OCI-LY1 (cell line): ENCODE results near the gene CPEB1.

Source experiments
- H2AFZ ChIP-seq: fragments of 200-600 bp; sonication (generic), shearing (Covaris generic); 2 replicates; pipeline ENCODE4 v1.6.0; 2014; ENCODE audit warnings: antibody characterized with exemption, mild to moderate bottlenecking, low read length
- H3F3A ChIP-seq: fragments of 200-600 bp; sonication (generic), shearing (Covaris generic); 2 replicates; pipeline ENCODE4 v1.6.0; 2014; ENCODE audit warnings: mild to moderate bottlenecking, antibody characterized with exemption, low read length, moderate library complexity; ENCODE audit not compliant: insufficient read depth
- H3K27ac ChIP-seq: fragments of 200-600 bp; sonication (generic); 2 replicates; pipeline ENCODE4 v1.5.1; 2014; ENCODE audit warnings: low read length, mixed run types, mild to moderate bottlenecking, low read depth; ENCODE audit not compliant: poor library complexity, severe bottlenecking
- H3K27me3 ChIP-seq: fragments of 200-600 bp; sonication (generic); 2 replicates; pipeline ENCODE4 v1.6.0; 2014; ENCODE audit warnings: antibody characterized with exemption, mild to moderate bottlenecking, low read length, moderate library complexity; ENCODE audit not compliant: insufficient read depth
- H3K36me3 ChIP-seq: fragments of 200-600 bp; sonication (generic); 2 replicates; pipeline ENCODE4 v1.6.1; 2014; ENCODE audit warnings: mild to moderate bottlenecking, antibody characterized with exemption, low read length, moderate library complexity, mixed read lengths; ENCODE audit not compliant: insufficient read depth
- H3K4me1 ChIP-seq: fragments of 200-600 bp; sonication (generic); 2 replicates; pipeline ENCODE4 v1.5.1; 2014; ENCODE audit warnings: mild to moderate bottlenecking, low read length, moderate library complexity; ENCODE audit not compliant: insufficient read depth, severe bottlenecking
- H3K4me2 ChIP-seq: fragments of 200-600 bp; sonication (generic), shearing (Covaris generic); 2 replicates; pipeline ENCODE4 v1.6.1; 2014; ENCODE audit warnings: low read length
- H3K4me3 ChIP-seq: fragments of 200-600 bp; sonication (generic); 2 replicates; pipeline ENCODE4 v1.5.1; 2014; ENCODE audit warnings: low read length, low read depth, mild to moderate bottlenecking, mixed read lengths; ENCODE audit not compliant: poor library complexity, severe bottlenecking
- H3K79me2 ChIP-seq: fragments of 200-600 bp; shearing (Covaris generic); 2 replicates; pipeline ENCODE4 v1.6.1; 2016; ENCODE audit warnings: mixed run types, low read length, mixed read lengths; ENCODE audit not compliant: insufficient read depth
- H3K9ac ChIP-seq: fragments of 200-600 bp; sonication (generic), shearing (Covaris generic); 2 replicates; pipeline ENCODE4 v1.6.1; 2014; ENCODE audit warnings: mild to moderate bottlenecking, low read length, mixed read lengths
- H3K9me2 ChIP-seq: fragments of 200-600 bp; sonication (generic), shearing (Covaris generic); 2 replicates; pipeline ENCODE4 v1.6.1; 2014; ENCODE audit warnings: low read depth, mild to moderate bottlenecking, low read length, mixed read lengths
- H3K9me3 ChIP-seq: fragments of 200-600 bp; shearing (Covaris generic); 2 replicates; pipeline ENCODE4 v1.6.1; 2014; ENCODE audit warnings: low read length, mixed read lengths
- H4K20me1 ChIP-seq: fragments of 200-600 bp; sonication (generic), shearing (Covaris generic); 2 replicates; pipeline ENCODE4 v1.6.0; 2016; ENCODE audit warnings: mild to moderate bottlenecking, low read length; ENCODE audit not compliant: insufficient read depth
- EZH2 ChIP-seq: fragments of 200-600 bp; sonication (generic), shearing (Covaris generic); IDR thresholded peaks from 2 replicates; pipeline ENCODE4 v1.8.0; 2017; ENCODE audit warnings: borderline replicate concordance, mixed run types, mild to moderate bottlenecking, antibody characterized with exemption, low read length, moderate library complexity, mixed read lengths
- TF ChIP-seq, protein P1 (sequence below): fragments of 200-600 bp; sonication (generic), shearing (Covaris generic); IDR thresholded peaks from 2 replicates; pipeline ENCODE4 v1.5.1; 2017; ENCODE audit warnings: mild to moderate bottlenecking, antibody characterized with exemption, low read length, moderate library complexity, mixed read lengths

The CPEB1 gene

DNA sequence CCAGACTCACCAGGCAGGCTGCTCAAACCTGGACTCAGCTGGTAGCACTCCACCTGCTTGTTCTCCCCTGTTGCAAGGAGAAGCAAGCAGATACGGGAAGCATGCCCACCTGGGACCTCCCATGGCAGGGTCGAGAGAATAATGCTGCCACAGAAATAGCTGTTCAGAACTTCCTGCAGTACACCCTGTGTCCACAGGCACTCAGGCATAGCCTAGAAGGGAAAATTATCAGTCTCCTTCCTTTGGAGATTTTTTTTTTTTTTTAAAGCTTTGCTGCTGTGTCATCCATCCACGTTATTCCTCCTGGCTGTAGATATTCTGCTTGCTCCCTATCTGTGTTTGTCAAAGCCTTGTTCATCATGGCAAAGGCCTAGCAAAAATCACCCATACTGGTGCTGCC, 74.2 kb downstream of the CPEB1 start:
- no peaks in the 10 kb centered on the region for H3K36me3 ChIP-seq
- H3K27me3 ChIP-seq, result no peaks in the 10 kb centered on the region
- H3K4me3 ChIP-seq, result no peak overlapping the region
- H3K9ac ChIP-seq, result no peak overlapping the region
- H3K79me2 ChIP-seq, result no peaks in the 10 kb centered on the region
- no peak overlapping the region for H2AFZ ChIP-seq
- no peak overlapping the region for H3K27ac ChIP-seq
- H3K9me3 ChIP-seq, result no peaks in the 10 kb centered on the region
- no peak overlapping the region for H3K4me2 ChIP-seq
- no peaks in the 10 kb centered on the region for H3K9me2 ChIP-seq
- TF ChIP-seq EZH2, result no peak
- TF ChIP-seq, protein P1, sequence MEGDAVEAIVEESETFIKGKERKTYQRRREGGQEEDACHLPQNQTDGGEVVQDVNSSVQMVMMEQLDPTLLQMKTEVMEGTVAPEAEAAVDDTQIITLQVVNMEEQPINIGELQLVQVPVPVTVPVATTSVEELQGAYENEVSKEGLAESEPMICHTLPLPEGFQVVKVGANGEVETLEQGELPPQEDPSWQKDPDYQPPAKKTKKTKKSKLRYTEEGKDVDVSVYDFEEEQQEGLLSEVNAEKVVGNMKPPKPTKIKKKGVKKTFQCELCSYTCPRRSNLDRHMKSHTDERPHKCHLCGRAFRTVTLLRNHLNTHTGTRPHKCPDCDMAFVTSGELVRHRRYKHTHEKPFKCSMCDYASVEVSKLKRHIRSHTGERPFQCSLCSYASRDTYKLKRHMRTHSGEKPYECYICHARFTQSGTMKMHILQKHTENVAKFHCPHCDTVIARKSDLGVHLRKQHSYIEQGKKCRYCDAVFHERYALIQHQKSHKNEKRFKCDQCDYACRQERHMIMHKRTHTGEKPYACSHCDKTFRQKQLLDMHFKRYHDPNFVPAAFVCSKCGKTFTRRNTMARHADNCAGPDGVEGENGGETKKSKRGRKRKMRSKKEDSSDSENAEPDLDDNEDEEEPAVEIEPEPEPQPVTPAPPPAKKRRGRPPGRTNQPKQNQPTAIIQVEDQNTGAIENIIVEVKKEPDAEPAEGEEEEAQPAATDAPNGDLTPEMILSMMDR, result no peak
- no peaks in the 10 kb centered on the region for H3K4me1 ChIP-seq
- H4K20me1 ChIP-seq, result no peaks in the 10 kb centered on the region
- H3F3A ChIP-seq, result no peaks in the 10 kb centered on the region

DNA sequence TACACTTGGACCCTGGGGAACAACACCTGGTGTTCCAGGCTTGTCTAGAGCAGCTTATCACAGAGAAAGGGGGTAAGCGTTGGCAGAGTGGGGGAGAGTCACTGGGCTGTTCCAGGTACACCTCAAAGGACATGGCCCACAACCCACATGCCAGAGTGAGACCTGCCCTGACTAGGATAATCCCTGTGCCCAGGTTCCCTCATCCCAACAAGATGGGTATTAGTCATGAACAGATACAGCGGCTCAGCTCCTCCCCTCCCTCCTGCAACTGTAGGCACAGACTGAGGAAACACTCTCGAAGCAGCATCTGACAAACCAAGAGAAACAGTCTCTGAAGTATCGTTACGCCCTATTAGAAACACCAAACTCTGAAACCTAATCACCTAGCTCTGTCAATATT, 74.9 kb downstream of the CPEB1 start:
- TF ChIP-seq, protein P1, result no peak
- no peak for TF ChIP-seq EZH2
- H4K20me1 ChIP-seq, result no peaks in the 10 kb centered on the region
- H2AFZ ChIP-seq, result no peak overlapping the region
- no peaks in the 10 kb centered on the region for H3F3A ChIP-seq
- no peaks in the 10 kb centered on the region for H3K9me2 ChIP-seq
- no peaks in the 10 kb centered on the region for H3K9me3 ChIP-seq
- no peak overlapping the region for H3K9ac ChIP-seq
- no peaks in the 10 kb centered on the region for H3K79me2 ChIP-seq
- no peaks in the 10 kb centered on the region for H3K36me3 ChIP-seq
- H3K4me2 ChIP-seq, result no peak overlapping the region
- no peaks in the 10 kb centered on the region for H3K27me3 ChIP-seq
- H3K4me1 ChIP-seq, result no peaks in the 10 kb centered on the region
- no peak overlapping the region for H3K4me3 ChIP-seq
- H3K27ac ChIP-seq, result no peak overlapping the region

DNA sequence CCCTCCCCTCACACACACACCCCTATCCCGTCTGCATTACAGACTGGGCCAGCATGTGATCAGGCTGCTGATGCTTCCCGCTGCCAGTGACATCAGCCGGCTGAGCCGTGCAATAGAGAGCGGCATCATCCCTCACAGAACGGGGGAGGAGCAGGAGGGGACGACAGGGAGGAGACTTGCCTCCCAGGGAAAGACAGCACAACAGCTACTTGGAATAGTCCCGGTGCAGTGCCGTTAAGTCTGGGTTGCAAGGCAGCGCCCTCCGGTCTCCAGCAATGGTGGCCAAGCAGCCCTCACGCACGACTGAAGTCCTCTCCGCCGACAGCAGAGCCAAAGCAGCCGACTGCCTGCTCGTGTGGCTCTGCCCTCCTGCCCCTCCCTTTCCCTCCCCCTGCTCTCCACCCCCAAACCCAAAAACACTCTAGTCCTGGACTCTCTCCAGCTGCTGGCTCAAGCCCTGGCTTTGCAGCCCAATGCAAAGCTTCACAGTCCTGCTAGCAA, 75.4 kb downstream of the CPEB1 start:
- no peaks in the 10 kb centered on the region for H3K27me3 ChIP-seq
- no peaks in the 10 kb centered on the region for H3K36me3 ChIP-seq
- no peaks in the 10 kb centered on the region for H3K4me1 ChIP-seq
- H3F3A ChIP-seq, result no peaks in the 10 kb centered on the region
- no peaks in the 10 kb centered on the region for H3K79me2 ChIP-seq
- no peaks in the 10 kb centered on the region for H3K9me3 ChIP-seq
- no peak overlapping the region for H3K27ac ChIP-seq
- no peaks in the 10 kb centered on the region for H3K9me2 ChIP-seq
- no peaks in the 10 kb centered on the region for H4K20me1 ChIP-seq
- H2AFZ ChIP-seq, result no peak overlapping the region
- no peak overlapping the region for H3K4me3 ChIP-seq
- TF ChIP-seq, protein P1, result no peak
- TF ChIP-seq EZH2, result no peak
- H3K9ac ChIP-seq, result no peak overlapping the region
- H3K4me2 ChIP-seq, result no peak overlapping the region
